ENCODE measurements around the gene SART1.
"Not testable (repeated sequence)": the region's sequence is repeated elsewhere in the genome, so short reads cannot be mapped to it uniquely, and the experiment has no call there.

SART1 gene

GRCh38 chr11:65932558-65932919 is 29.0 kb upstream of the SART1 start:
- peak in 1 of 2 donors; percentile 25 for DNase-seq

- DNase-seq = no peak
These were observed 27.5 kb upstream of the SART1 start for GRCh38 chr11:65934014-65934413.

DNA sequence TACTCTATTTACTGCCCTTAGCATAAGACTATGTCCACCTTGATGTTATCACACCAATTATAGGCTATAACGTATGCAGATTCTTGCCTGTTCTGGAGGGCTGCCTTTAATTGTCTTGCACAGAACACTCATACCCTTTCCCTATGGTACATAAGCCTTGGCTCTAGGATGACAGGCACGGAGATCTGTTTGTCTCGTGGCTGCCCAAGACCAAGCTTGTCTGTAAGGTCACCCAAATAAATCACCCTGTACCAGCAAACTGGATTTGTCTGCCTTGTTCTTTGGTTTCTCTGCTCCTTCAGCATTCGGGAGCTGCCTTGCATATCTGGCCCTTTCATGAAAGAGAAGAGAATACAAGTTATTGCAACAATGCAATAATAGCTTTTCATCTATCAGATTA is 23.8 kb upstream of the SART1 start:
- DNase-seq = no peak

DNA sequence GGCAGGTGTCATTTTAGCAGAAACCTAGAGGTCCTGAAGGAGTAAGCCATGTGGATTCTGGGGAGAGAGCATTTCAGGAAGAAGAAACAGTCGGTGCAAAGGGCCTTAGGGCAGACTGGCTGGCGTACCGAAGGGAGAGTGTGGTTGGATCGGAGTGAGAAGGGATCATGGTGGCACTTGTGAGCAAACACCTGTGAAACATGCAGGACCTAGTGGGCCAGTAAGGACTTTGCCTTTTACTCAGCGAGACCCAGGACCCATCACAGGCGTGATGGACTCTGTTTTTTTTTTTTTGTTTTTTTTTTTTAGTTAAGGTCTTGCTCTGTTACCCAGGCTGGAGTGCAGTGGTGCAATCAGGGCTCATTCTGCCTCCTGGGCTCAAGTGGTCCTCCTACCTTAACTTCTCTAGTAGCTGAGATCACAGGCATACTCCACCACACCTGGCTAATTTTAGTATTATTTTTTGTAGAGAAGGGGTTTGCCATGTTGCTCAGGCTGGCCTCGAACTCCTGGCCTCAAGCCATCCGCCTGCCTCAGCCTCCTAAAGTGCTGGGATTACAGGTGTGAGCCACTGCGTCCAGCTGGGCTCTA is 19.7 kb upstream of the SART1 start:
- no peak for DNase-seq

DNA sequence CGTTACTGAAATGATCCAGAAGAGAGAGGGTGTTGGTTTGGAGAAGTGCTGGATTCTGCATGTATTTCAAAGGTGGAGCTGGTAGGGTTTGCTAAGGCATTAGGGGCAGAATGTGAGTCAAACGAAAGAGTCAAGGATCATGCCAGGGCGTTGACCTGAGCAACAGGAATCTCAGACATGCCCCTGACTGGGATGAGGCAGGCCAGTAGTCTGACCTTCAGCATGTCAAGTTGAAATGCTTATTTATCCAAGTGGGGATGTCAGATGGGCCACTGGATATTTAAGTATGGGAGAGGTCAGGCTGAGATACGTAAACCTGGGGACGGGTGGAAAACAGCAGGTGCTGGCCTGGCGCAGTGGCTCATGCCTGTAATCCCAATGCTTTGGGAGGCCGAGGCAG is 19.0 kb upstream of the SART1 start:
- DNase-seq = no peak

GRCh38 chr11:65944191-65944590 is 17.3 kb upstream of the SART1 start:
- DNase-seq = no peak

- no peak for DNase-seq
These were observed 16.8 kb upstream of the SART1 start for GRCh38 chr11:65944767-65945166.

GRCh38 chr11:65945430-65945911 is 16.1 kb upstream of the SART1 start, which contains the start of gene TSGA10IP:
Gene TSGA10IP (plus strand): TSS chr11:65945480. CDS start chr11:65945676, 196 bp downstream.
- DNase-seq = no peak

DNA sequence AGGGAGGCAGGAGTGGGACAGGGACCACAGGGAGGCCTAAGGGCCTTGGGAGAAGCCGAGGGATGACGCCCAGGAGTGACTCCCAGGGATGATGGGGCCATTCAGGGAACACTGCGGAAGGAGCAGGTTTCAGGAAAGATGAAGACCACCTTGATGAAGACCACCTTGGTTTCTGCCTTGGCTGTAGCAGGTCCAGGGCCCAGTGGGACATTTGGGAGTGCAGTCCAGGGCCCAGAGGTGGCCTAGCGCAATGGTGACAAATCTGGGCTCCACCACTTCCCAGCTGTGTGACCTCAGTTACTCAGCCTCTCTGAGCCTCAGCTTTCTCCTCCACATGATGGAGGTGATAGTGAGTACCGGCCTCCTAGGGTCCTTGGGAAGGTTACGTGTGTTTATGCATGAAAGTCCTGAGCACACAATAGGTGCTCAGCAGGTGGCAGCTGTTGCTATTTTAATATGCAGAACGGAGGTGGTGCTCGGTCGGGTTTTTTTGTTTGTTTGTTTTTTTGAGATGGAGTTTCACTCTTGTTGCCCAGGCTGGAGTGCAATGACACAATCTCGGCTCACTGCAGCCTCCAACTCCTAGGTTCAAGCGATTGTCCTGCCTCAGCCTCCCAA is 15.5 kb upstream of the SART1 start:
- no peak for DNase-seq

GRCh38 chr11:65946655-65947054 is 14.9 kb upstream of the SART1 start:
- DNase-seq = no peak

GRCh38 chr11:65947133-65947532 is 14.4 kb upstream of the SART1 start:
- no peak for DNase-seq

DNA sequence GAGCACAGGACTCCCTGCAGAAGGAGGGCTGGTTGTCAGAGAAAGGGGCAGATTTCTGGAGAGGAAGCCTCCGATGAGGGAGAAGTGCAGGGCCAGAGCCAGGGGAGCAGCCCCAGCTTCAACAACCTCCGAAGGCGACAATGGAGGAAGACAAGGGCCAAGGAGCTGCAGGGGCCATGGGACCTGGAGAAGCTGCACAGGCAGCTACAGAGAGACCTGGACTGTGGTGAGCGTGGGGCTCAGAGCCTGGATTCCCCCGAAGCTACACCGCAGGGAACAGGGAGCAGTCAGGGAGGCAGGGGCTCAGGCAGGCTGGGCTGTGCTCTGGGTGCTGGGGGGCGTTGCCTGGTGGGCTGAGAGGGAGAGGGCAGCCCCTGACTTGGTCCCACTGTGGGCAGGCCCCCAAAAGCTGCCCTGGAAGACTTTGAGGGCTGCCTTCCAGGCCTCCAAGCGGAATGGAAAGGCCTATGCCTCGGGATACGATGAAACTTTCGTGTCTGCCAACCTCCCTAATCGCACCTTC is 13.9 kb upstream of the SART1 start:
- DNase-seq = no peak

- not testable (repeated sequence) for DNase-seq
These were observed 10.8 kb upstream of the SART1 start for GRCh38 chr11:65950711-65951110.

GRCh38 chr11:65951641-65952040 is 9.9 kb upstream of the SART1 start:
- not testable (repeated sequence) for DNase-seq

- no peak for DNase-seq
These were observed 9.4 kb upstream of the SART1 start for GRCh38 chr11:65952052-65952521.

DNA sequence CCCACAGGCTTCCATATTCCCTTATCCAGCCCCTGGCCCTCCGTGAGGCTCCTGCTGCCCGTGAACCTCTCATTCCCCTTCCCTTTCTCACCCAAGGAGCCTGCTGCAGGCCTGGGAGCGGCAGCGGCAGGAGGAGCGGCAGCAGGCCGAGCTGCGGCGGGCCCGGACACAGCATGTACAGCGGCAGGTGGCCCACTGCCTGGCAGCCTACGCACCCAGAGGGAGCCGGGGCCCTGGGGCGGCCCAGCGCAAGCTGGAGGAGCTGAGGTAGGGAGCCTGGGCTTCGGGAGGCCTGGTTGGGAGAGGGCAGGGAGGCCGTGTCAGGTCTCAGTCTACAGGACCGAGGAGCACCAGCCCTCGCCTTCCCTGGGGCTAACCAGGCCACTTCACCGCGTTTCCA is 8.1 kb upstream of the SART1 start:
- no peak for DNase-seq

- DNase-seq = no peak
These were observed 6.8 kb upstream of the SART1 start for GRCh38 chr11:65954771-65955170.

DNA sequence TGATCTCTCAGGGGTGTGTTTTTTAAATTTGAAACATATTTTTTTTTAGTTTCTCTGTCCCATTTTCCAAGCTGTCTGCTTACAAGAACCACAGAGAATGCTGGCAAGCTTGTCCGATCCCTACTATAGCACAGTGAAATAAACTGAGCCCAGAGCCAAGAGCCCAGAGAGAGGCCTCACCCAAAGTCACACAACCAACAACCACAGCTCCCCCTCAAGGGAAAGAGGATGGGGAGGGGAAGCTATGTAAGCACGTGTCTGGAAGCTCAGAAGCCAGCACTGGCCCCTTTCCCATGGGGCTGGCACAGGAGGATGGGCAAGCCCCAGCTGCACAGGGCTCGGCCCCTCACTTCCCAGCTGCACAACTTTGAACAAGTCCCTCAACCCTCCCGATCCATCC is 3.2 kb upstream of the SART1 start:
- no peak for DNase-seq

DNA sequence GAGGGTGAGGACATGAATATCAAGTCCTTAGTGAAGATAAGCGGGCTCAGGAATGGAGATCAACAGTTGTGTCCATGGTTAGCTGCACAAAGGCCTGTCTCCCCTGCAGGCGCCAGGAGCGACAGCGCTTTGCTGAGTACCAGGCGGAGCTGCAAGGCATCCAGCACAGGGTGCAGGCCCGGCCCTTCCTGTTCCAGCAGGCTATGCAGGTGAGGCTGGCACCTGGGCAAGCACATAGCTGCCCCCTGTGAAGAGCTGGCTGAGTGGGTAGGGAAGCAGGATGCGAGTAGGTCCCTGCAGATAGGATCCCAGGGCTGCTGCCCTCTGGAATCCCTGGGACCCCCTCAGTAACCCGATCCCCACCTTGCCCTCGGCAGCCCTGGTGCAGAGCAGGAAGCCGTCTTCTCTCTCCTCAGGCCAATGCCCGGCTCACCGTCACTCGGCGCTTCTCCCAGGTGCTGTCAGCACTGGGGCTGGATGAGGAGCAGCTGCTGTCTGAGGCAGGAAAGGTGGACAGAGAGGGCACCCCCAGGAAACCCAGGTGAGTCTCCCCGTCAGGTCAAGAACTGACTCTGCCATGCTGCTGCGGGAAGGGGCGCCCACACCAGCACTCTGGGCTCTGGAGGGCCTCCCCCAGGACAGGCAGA is 2.6 kb upstream of the SART1 start:
- DNase-seq = no peak

DNA sequence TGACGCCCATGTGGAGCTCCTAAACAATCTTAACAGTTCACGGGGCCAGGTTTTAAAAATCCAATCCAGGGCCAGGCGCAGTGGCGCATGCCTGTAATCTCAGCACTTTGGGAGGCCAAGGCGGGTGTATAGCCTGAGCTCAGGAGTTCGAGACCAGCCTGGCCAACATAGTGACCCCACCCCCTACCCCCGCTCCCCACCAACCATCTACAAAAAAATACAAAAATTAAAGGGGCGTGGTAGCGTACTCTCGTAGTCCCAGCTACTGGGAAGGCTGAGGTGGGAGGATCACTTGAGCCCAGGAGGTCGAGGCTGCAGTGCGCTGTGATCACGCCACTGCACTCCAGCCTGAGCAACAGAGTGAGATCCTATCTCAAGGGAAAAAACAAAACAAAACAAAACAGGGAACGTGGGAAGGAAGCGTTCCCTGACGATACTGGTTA is 689 bp upstream of the SART1 start:
- no peak for DNase-seq

- peak; percentile 49 to 66 for DNase-seq
These were observed 619 bp downstream of the SART1 start for GRCh38 chr11:65962141-65962564.

DNA sequence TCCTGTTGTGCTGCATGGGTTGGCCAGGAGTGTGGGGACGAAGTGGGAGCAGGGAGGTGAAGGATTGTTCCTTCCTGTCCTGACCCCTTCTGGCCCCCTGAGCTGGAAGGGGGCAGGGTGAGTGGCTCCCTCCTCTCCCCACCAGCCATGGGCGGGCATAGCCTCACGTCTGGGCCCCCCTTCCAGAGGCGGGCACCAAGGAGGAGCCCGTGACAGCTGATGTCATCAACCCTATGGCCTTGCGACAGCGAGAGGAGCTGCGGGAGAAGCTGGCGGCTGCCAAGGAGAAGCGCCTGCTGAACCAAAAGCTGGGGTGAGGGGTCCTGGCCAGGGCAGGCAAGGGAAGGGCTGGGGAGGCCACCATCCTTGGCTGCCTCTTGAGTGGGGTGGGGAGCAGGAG is 3.4 kb downstream of the SART1 start:
- DNase-seq = no peak

- DNase-seq = no peak
These were observed 4.6 kb downstream of the SART1 start for GRCh38 chr11:65965986-65966762.

Measured in CD4-positive, alpha-beta T cell treated with Interferon alpha-2 for 1 hour (primary cell).